HEK293T (cell line): ENCODE measurements around the gene MERTK.

Experiments used
- ELF4 ChIP-seq: fragments of 450-650 bp; IDR thresholded peaks from 2 replicates; pipeline ENCODE4 v1.6.1; 2017; ENCODE audit warnings: antibody characterized with exemption
- FOXM1 ChIP-seq: fragments of 450-650 bp; IDR thresholded peaks from 2 replicates; pipeline ENCODE4 v1.6.1; 2017; ENCODE audit warnings: mild to moderate bottlenecking, borderline replicate concordance

GRCh38 chr2:111927723-111928122 is 29.3 kb downstream of the MERTK start:
- TF ChIP-seq ELF4 (no peak), FOXM1 (no peak)
